Measurements from ENCODE around the gene GPS2.
A peak's percentile ranks its signal among the peaks of the same experiment; 100 is the strongest.

Gene GPS2

DNA sequence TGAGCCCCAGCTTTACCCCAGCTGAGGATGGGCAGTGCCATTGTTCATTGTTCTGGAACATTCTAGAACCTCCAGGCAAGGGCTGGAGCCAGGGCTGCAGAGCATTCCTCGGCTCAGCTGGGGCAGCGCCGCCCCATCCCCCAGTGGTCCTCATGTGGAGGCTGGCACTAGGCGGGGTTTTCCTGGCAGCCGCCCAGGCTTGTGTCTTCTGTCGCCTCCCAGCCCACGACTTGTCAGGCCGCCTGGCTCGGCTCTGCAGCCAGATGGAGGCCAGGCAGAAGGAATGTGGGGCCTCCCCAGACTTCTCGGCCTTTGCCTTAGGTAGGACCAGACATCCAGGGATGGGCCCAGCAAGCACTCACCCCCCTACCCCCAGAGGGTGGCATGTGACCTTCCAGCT lies 39.9 kb upstream of the GPS2 start, which contains the start of gene TMEM95:
Gene TMEM95, plus strand, starts transcription at position 104 of the 400 bp plus-strand sequence. Its CDS starts 49 bp downstream, at position 153.
- TF ChIP-seq CTCF (IDR thresholded peaks at IDR 0.05; ENCODE audit: low read depth, low read length): no peak
- 0 out of 2 replicates have a peak within 1 kb of the TSS, but pooled peaks have one; percentile 2 for H3K4me3 ChIP-seq (ENCODE audit: low read depth, low read length)

GRCh38 chr17:7354262-7354843 lies 39.2 kb upstream of the GPS2 start:
- no peak overlapping the region for H3K4me3 ChIP-seq (ENCODE audit: low read depth, low read length)
- TF ChIP-seq CTCF (IDR thresholded peaks at IDR 0.05; ENCODE audit: low read depth, low read length): no peak

- TF ChIP-seq CTCF (IDR thresholded peaks at IDR 0.05; ENCODE audit: low read depth, low read length): no peak
- peak overlapping the region; percentile 91 for H3K4me3 ChIP-seq (ENCODE audit: low read depth, low read length)
Measured at GRCh38 chr17:7352910-7353635, 37.9 kb upstream of the GPS2 start.

GRCh38 chr17:7352503-7352889 lies 37.3 kb upstream of the GPS2 start:
- H3K4me3 ChIP-seq (ENCODE audit: low read depth, low read length): peak overlapping the region; percentile 91
- TF ChIP-seq CTCF (IDR thresholded peaks at IDR 0.05; ENCODE audit: low read depth, low read length): peak; percentile 37; the same call in 1 of the 2 replicates

DNA sequence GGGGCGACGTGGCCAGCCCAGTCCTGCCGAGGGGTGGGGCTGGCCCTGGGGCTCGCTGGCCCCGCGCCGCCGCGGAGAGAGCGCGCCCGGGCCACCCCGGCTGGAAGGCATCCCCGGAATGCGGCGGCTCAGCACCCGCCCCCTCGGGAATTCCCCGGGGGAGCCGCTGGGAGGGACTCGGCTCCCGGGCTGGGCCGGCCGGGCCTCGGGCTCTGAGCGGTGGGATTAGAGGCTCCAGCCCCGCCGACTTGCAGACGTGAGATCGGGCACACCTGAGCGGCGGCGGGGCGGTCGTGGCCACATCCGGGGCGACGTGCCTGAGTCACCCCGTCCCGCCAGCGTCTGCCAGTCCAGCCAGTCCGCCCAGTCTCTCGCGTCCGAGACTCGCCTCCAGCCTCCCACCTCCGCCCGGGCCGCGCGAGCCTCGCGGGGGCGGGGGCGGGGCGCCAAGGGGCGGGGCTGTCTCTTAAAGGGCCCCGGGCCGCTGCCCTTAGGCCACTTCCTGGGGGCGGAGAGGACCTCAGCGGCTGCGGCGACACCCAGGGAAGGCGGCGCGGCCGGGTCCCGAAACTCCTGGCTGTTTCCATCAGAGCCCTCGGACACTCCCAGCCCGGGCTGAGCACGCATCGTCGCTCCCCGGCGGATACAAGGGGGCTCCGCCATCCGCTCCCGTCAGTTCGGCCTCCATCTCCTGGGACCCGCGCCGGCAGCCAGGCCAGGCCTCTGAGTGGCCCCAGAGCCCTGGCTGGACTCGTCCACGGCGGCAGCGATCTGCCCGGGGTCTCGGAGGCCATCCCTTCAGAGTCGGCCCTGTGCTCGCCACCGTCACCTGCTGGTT lies 36.7 kb upstream of the GPS2 start, which contains the start of gene KCTD11:
Gene KCTD11, plus strand, starts transcription at position 498 of the 838 bp plus-strand sequence.
- H3K4me3 ChIP-seq (ENCODE audit: low read depth, low read length): peak within 1 kb of the TSS; percentile 91
- TF ChIP-seq CTCF (IDR thresholded peaks at IDR 0.05; ENCODE audit: low read depth, low read length): no peak; the same call in 1 of the 2 replicates

- no peak overlapping the region for H3K4me3 ChIP-seq (ENCODE audit: low read depth, low read length)
- TF ChIP-seq CTCF (IDR thresholded peaks at IDR 0.05; ENCODE audit: low read depth, low read length): no peak
Measured at GRCh38 chr17:7348478-7349242, 33.5 kb upstream of the GPS2 start.
